ENCODE measurements around the gene SIPA1L3.

SIPA1L3 gene

DNA sequence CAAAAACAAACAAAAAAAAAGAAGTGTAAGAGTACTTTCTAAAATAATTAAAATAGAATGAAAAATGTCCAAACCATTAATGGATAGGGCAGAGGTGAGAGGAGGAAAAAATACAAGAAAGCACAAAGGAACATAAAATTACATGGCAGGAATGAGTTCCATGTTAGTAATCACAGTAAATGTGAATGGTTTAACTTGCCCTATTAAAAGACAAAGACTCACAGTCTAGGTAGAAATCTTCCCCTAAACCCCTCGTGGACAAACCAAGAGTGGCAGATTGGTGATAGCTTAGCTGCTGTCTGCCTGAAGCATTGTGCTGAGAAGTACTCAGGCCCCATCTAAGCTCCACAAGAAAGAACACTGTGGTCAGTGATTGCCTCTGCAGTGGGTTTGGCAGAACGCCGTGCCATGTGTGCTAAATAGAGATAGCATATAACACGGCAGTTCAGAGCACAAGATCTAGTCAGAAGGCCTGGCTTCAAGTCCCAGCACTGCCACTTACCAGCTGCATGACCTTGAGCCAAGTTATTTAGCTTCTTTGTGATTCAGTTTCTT is 213.5 kb downstream of the SIPA1L3 start:
- Histone ChIP-seq H2AFZ (ENCODE audit: low read depth) (no peak overlapping the region), H3K27ac (no peak overlapping the region), H3K36me3 (ENCODE audit: insufficient read depth) (no peaks in the 10 kb centered on the region), H4K20me1 (ENCODE audit: insufficient read depth) (no peaks in the 10 kb centered on the region), H3K4me2 (no peak overlapping the region), H3K9ac (no peak overlapping the region), H3K4me1 (ENCODE audit: low read depth, poor library complexity, severe bottlenecking) (no peaks in the 10 kb centered on the region), H3K27me3 (ENCODE audit: insufficient read depth, low read depth) (no peaks in the 10 kb centered on the region), H3K4me3 (IDR thresholded peaks at IDR 0.05; ENCODE audit: insufficient read depth, low read depth, low read length) (no peak overlapping the region), H3K79me2 (ENCODE audit: insufficient read depth, low read depth) (no peaks in the 10 kb centered on the region)
- TF ChIP-seq, protein P1, sequence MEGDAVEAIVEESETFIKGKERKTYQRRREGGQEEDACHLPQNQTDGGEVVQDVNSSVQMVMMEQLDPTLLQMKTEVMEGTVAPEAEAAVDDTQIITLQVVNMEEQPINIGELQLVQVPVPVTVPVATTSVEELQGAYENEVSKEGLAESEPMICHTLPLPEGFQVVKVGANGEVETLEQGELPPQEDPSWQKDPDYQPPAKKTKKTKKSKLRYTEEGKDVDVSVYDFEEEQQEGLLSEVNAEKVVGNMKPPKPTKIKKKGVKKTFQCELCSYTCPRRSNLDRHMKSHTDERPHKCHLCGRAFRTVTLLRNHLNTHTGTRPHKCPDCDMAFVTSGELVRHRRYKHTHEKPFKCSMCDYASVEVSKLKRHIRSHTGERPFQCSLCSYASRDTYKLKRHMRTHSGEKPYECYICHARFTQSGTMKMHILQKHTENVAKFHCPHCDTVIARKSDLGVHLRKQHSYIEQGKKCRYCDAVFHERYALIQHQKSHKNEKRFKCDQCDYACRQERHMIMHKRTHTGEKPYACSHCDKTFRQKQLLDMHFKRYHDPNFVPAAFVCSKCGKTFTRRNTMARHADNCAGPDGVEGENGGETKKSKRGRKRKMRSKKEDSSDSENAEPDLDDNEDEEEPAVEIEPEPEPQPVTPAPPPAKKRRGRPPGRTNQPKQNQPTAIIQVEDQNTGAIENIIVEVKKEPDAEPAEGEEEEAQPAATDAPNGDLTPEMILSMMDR (conservative IDR thresholded peaks at IDR 0.05; ENCODE audit: low read depth, low read length), result no peak

DNA sequence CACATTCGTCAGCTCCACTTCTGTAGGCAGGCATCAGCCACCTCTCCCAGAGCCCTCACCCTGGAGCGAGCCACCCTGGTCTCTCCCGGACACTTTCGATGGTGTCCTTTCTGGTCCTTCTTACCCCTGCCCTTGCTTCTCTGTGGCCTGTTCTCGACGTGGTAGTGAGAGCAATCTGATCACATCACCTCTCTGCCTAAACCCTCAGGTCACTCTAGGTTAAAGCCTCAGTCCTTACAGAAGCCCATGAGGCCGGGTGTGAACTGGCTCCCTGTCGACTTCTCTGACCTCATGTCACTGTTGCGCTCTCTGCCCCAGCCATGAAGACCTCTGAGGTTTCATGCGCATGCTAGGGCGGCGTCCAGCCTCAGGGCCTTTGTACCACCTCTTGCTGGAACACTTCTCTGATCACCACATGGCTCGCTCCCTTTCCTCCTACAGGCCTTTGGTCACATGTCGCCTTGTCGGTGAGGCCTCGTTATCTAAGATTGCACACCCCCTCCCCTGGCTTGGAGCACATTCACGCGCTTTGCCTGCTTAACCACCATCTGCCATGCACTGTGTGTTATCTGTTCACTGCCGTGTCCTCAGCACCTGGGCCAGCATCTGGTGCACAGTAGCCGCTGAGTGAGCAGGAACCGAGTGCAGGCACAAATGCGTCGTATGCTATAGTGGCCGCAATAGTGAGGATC is 215.5 kb downstream of the SIPA1L3 start:
- H3K4me1 ChIP-seq (ENCODE audit: low read depth, poor library complexity, severe bottlenecking), result no peaks in the 10 kb centered on the region
- H2AFZ ChIP-seq (ENCODE audit: low read depth), result no peak overlapping the region
- H3K36me3 ChIP-seq (ENCODE audit: insufficient read depth), result no peaks in the 10 kb centered on the region
- H3K27me3 ChIP-seq (ENCODE audit: insufficient read depth, low read depth), result no peaks in the 10 kb centered on the region
- no peaks in the 10 kb centered on the region for H3K79me2 ChIP-seq (ENCODE audit: insufficient read depth, low read depth)
- no peak overlapping the region for H3K4me3 ChIP-seq (IDR thresholded peaks at IDR 0.05; ENCODE audit: insufficient read depth, low read depth, low read length)
- H3K4me2 ChIP-seq, result no peak overlapping the region
- H3K9ac ChIP-seq, result no peak overlapping the region
- no peaks in the 10 kb centered on the region for H4K20me1 ChIP-seq (ENCODE audit: insufficient read depth)
- TF ChIP-seq, protein P1 (conservative IDR thresholded peaks at IDR 0.05; ENCODE audit: low read depth, low read length), result no peak
- no peak overlapping the region for H3K27ac ChIP-seq

DNA sequence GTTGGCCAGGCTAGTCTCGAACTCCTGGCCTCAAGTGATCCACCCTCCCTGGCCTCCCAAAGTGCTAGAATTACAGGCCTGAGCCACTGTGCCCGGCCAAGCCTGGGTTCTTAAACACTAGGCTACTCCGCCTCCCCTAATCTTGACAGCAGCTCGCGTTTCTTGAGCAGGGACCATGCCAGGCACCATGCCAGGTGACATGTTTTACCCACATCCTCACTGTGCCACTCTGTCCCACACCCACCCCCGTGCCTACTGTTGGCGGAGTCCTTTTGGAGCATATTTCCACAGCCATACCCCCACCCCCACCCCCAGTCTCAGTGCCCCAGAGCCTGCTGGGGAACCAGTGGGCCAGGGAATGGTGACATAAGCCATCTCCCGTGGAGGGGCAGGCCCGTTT is 218.2 kb downstream of the SIPA1L3 start:
- H3K36me3 ChIP-seq (ENCODE audit: insufficient read depth), result no peaks in the 10 kb centered on the region
- no peak overlapping the region for H3K9ac ChIP-seq
- H3K4me1 ChIP-seq (ENCODE audit: low read depth, poor library complexity, severe bottlenecking), result no peaks in the 10 kb centered on the region
- H3K79me2 ChIP-seq (ENCODE audit: insufficient read depth, low read depth), result no peaks in the 10 kb centered on the region
- H3K4me3 ChIP-seq (IDR thresholded peaks at IDR 0.05; ENCODE audit: insufficient read depth, low read depth, low read length), result no peak overlapping the region
- no peak overlapping the region for H3K4me2 ChIP-seq
- no peak overlapping the region for H3K27ac ChIP-seq
- no peaks in the 10 kb centered on the region for H4K20me1 ChIP-seq (ENCODE audit: insufficient read depth)
- TF ChIP-seq, protein P1 (conservative IDR thresholded peaks at IDR 0.05; ENCODE audit: low read depth, low read length), result no peak
- H2AFZ ChIP-seq (ENCODE audit: low read depth), result no peak overlapping the region
- no peaks in the 10 kb centered on the region for H3K27me3 ChIP-seq (ENCODE audit: insufficient read depth, low read depth)

DNA sequence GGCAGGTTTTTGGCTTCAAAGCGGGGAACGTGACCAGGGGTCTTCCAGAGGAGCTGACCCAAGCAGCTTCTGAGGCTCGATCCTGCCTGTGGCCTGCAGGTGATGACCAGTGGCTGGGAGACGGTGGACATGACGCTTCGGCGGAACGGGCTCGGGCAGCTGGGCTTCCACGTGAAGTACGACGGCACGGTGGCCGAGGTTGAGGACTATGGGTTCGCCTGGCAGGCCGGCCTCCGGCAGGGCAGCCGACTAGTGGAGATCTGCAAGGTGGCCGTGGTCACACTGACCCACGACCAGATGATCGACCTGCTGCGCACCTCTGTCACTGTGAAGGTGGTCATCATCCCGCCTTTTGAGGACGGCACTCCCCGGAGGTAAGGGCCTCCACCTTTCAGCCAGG is 223.4 kb downstream of the SIPA1L3 start:
- Histone ChIP-seq H3K9ac (no peak overlapping the region), H3K4me1 (ENCODE audit: low read depth, poor library complexity, severe bottlenecking) (no peaks in the 10 kb centered on the region), H3K4me3 (IDR thresholded peaks at IDR 0.05; ENCODE audit: insufficient read depth, low read depth, low read length) (no peak overlapping the region), H3K36me3 (ENCODE audit: insufficient read depth) (no peaks in the 10 kb centered on the region), H3K4me2 (no peak overlapping the region), H3K27me3 (ENCODE audit: insufficient read depth, low read depth) (no peaks in the 10 kb centered on the region), H2AFZ (ENCODE audit: low read depth) (no peak overlapping the region), H4K20me1 (ENCODE audit: insufficient read depth) (no peaks in the 10 kb centered on the region), H3K27ac (no peak overlapping the region), H3K79me2 (ENCODE audit: insufficient read depth, low read depth) (no peaks in the 10 kb centered on the region)
- TF ChIP-seq, protein P1 (conservative IDR thresholded peaks at IDR 0.05; ENCODE audit: low read depth, low read length), result no peak

Data from KMS-11 (cell line).